Type B pancreatic cell (in vitro differentiated cells): ENCODE results near the gene KMT2D. TPM values are rescaled to one million over a fixed set of nuclear protein-coding genes. Genes with fewer than 3 reads are reported as not detected.

ENCODE experiments used
- DNase-seq: peaks from one replicate; pipeline ENCODE4 v3.0.0; 2021; ENCODE audit warnings: mixed read lengths; ENCODE audit not compliant: unreplicated experiment; ENCODE audit errors: extremely low spot score
- H3K27ac Mint-ChIP-seq: 2 replicates; pipeline ENCODE4 v1.8.0; 2021; ENCODE audit warnings: mild to moderate bottlenecking, mixed read lengths
- H3K27me3 Mint-ChIP-seq: 2 replicates; pipeline ENCODE4 v1.8.0; 2021; ENCODE audit warnings: mixed read lengths
- H3K36me3 Mint-ChIP-seq: 2 replicates; pipeline ENCODE4 v1.8.0; 2021; ENCODE audit warnings: mixed read lengths
- H3K4me1 Mint-ChIP-seq: one replicate; pipeline ENCODE4 v1.8.0; 2021; ENCODE audit warnings: mixed read lengths; ENCODE audit not compliant: unreplicated experiment
- H3K4me3 Mint-ChIP-seq: 2 replicates; pipeline ENCODE4 v1.8.0; 2021; ENCODE audit warnings: mild to moderate bottlenecking, mixed read lengths
- H3K9me3 Mint-ChIP-seq: 2 replicates; pipeline ENCODE4 v1.8.0; 2021; ENCODE audit warnings: mixed read lengths
- CTCF ChIP-seq: fragments of 200-600 bp; sonication (generic); conservative IDR thresholded peaks from 2 replicates; pipeline ENCODE4 v1.5.0; 2021; ENCODE audit warnings: antibody characterized with exemption, mild to moderate bottlenecking
- total RNA-seq: library from RNA; stranded (reverse); gene quantifications from 2 replicates; pipeline ENCODE4 v1.2.1, GENCODE V29; 2021; ENCODE audit warnings: low replicate concordance

Gene KMT2D
- total RNA-seq, 1 donor from 2014 or later = 97.6 TPM

GRCh38 chr12:49025463-49025862 is 35.1 kb downstream of the KMT2D start:
- Mint-ChIP-seq H3K4me3 (no peak overlapping the region), H3K27me3 (no peaks in the 10 kb centered on the region), H3K9me3 (no peaks in the 10 kb centered on the region), H3K36me3 (peaks cover 13% of the 10 kb centered on the region), H3K27ac (no peak overlapping the region), H3K4me1 (no peaks in the 10 kb centered on the region)
- TF ChIP-seq CTCF = no peak
- no peak for DNase-seq

GRCh38 chr12:49024543-49024942 is 36.1 kb downstream of the KMT2D start:
- Mint-ChIP-seq H3K4me1 (peaks cover 4% of the 10 kb centered on the region), H3K9me3 (no peaks in the 10 kb centered on the region), H3K27me3 (no peaks in the 10 kb centered on the region), H3K4me3 (no peak overlapping the region), H3K36me3 (peaks cover 13% of the 10 kb centered on the region), H3K27ac (no peak overlapping the region)
- no peak for TF ChIP-seq CTCF
- no peak for DNase-seq

- peaks cover 13% of the 10 kb centered on the region for H3K36me3 Mint-ChIP-seq
- DNase-seq = no peak
- no peaks in the 10 kb centered on the region for H3K9me3 Mint-ChIP-seq
- H3K4me3 Mint-ChIP-seq = no peak overlapping the region
- no peaks in the 10 kb centered on the region for H3K27me3 Mint-ChIP-seq
- H3K27ac Mint-ChIP-seq = no peak overlapping the region
- TF ChIP-seq CTCF = no peak
- peaks cover 9% of the 10 kb centered on the region for H3K4me1 Mint-ChIP-seq
These were observed 36.8 kb downstream of the KMT2D start for GRCh38 chr12:49023812-49024211.

GRCh38 chr12:49022558-49023178 is 37.9 kb downstream of the KMT2D start:
- H3K9me3 Mint-ChIP-seq = no peaks in the 10 kb centered on the region
- TF ChIP-seq CTCF = no peak
- H3K4me1 Mint-ChIP-seq = peaks cover 14% of the 10 kb centered on the region
- H3K27ac Mint-ChIP-seq = peak overlapping the region; percentile 11
- H3K36me3 Mint-ChIP-seq = peaks cover 13% of the 10 kb centered on the region
- no peak for DNase-seq
- no peak overlapping the region for H3K4me3 Mint-ChIP-seq
- H3K27me3 Mint-ChIP-seq = no peaks in the 10 kb centered on the region

GRCh38 chr12:49021292-49021915 is 39.2 kb downstream of the KMT2D start:
- Mint-ChIP-seq H3K4me1 (peaks cover 22% of the 10 kb centered on the region), H3K27ac (no peak overlapping the region), H3K27me3 (no peaks in the 10 kb centered on the region), H3K4me3 (no peak overlapping the region), H3K9me3 (no peaks in the 10 kb centered on the region), H3K36me3 (peaks cover 13% of the 10 kb centered on the region)
- no peak for DNase-seq
- no peak for TF ChIP-seq CTCF
